PC-3 (cell line): ENCODE measurements around the gene THADA. TPM values are rescaled to one million over a fixed set of nuclear protein-coding genes. Genes with fewer than 3 reads are reported as not detected.
"Not testable (repeated sequence)": the region's sequence is repeated elsewhere in the genome, so short reads cannot be mapped to it uniquely, and the experiment has no call there.

ENCODE experiments used
- ATAC-seq: fragments of 200-7000 bp; cut with Tn5 transposase; 2 replicates; pipeline ENCODE4 v1.9.1; 2020; ENCODE audit warnings: mild to moderate bottlenecking, moderate library complexity
- BruUV-seq: library from RNA; stranded (reverse); fragments of 400-500 nt; replicated peaks from 2 replicates; lab custom pipeline; 2021; lab: Mats Ljungman, UMichigan
- CTCF ChIA-PET: fragments of 300-600 bp; sonication (Branson Sonifier 250); formaldehyde crosslinking; loops from one replicate; lab custom pipeline; 2022; ENCODE audit warnings: antibody characterized with exemption; lab: Charles Lee
- POLR2A ChIA-PET: fragments of 300-600 bp; sonication (Branson Sonifier 250); formaldehyde crosslinking; loops from one replicate; lab custom pipeline; 2022; ENCODE audit warnings: antibody characterized with exemption; ENCODE audit not compliant: unreplicated experiment; lab: Charles Lee
- DNase-seq: peaks from one replicate; pipeline ENCODE4 v3.0.0-alpha.2; 2015
- H2AFZ ChIP-seq: fragments of 300-600 bp; sonication (generic); 2 replicates; pipeline ENCODE4 v1.6.0; 2016; ENCODE audit warnings: antibody characterized with exemption, low read length
- H3F3A ChIP-seq: fragments of 300-600 bp; sonication (generic); one replicate; pipeline ENCODE4 v1.6.0; 2017; ENCODE audit warnings: antibody characterized with exemption, low read length, control low read depth, mild to moderate bottlenecking; ENCODE audit not compliant: unreplicated experiment
- H3K27ac ChIP-seq: fragments of 300-600 bp; sonication (generic); 2 replicates; pipeline ENCODE4 v1.5.1; 2016; ENCODE audit warnings: mild to moderate bottlenecking, low read length
- H3K27me3 ChIP-seq: fragments of 300-600 bp; sonication (generic); 2 replicates; pipeline ENCODE4 v1.6.1; 2016; ENCODE audit warnings: low read length, mixed read lengths
- H3K36me3 ChIP-seq: fragments of 300-600 bp; sonication (generic); 2 replicates; pipeline ENCODE4 v1.6.1; 2016; ENCODE audit warnings: low read depth, mixed run types, low read length, mixed read lengths
- H3K4me1 ChIP-seq: fragments of 300-600 bp; sonication (generic); 2 replicates; pipeline ENCODE4 v1.5.1; 2016; ENCODE audit warnings: low read length; ENCODE audit not compliant: insufficient read depth
- H3K4me2 ChIP-seq: fragments of 300-600 bp; sonication (generic); 2 replicates; pipeline ENCODE4 v1.6.0; 2016; ENCODE audit warnings: low read length
- H3K4me3 ChIP-seq: fragments of 300-600 bp; sonication (generic); 2 replicates; pipeline ENCODE4 v1.5.1; 2016; ENCODE audit warnings: mild to moderate bottlenecking, low read length, mixed read lengths
- H3K79me2 ChIP-seq: fragments of 300-600 bp; sonication (generic); 2 replicates; pipeline ENCODE4 v1.6.1; 2017; ENCODE audit warnings: low read length, mixed read lengths
- H3K9ac ChIP-seq: fragments of 300-600 bp; sonication (generic); 2 replicates; pipeline ENCODE4 v1.6.0; 2016; ENCODE audit warnings: mild to moderate bottlenecking, low read length
- H3K9me2 ChIP-seq: fragments of 300-600 bp; sonication (generic); replicated peaks from 2 replicates; pipeline ENCODE4 v1.6.1; 2016; ENCODE audit warnings: mixed run types, low read length, mixed read lengths
- H3K9me3 ChIP-seq: fragments of 300-600 bp; sonication (generic); 2 replicates; pipeline ENCODE4 v1.6.1; 2016; ENCODE audit warnings: low read length, mixed read lengths
- H4K20me1 ChIP-seq: fragments of 300-600 bp; sonication (generic); 2 replicates; pipeline ENCODE4 v1.6.1; 2016; ENCODE audit warnings: low read length, mixed read lengths
- EZH2 ChIP-seq: fragments of 300-600 bp; sonication (generic); IDR thresholded peaks from one replicate; pipeline ENCODE4 v1.6.1; 2017; ENCODE audit warnings: antibody characterized with exemption, mild to moderate bottlenecking, low read length; ENCODE audit not compliant: unreplicated experiment
- EZH2phosphoT487 ChIP-seq: fragments of 300-600 bp; sonication (generic); IDR thresholded peaks from 2 replicates; pipeline ENCODE4 v1.6.1; 2018; ENCODE audit warnings: mild to moderate bottlenecking, antibody characterized with exemption, low read length, borderline replicate concordance
- intact Hi-C: fragments of 100-400 bp; cut with micrococcal nuclease; formaldehyde crosslinking; loops from 2 replicates; pipeline ENCODE4 v1.9.0; 2023
- total RNA-seq: library from RNA; depleted of rRNA; stranded (reverse); fragments of >200 nt; gene quantifications from 2 replicates; pipeline ENCODE4 v1.2.3, GENCODE V29; 2014
- TF ChIP-seq, protein P1 (sequence below): fragments of 300-600 bp; sonication (generic); conservative IDR thresholded peaks from 2 replicates; pipeline ENCODE4 v1.5.1; 2017; ENCODE audit warnings: antibody characterized with exemption, low read depth, mild to moderate bottlenecking, low read length

The THADA gene
- total RNA-seq, 1 experiment from 2014 or later = 33.6 TPM

GRCh38 chr2:43387092-43388062, 208.5 kb downstream of the THADA start:
- POLR2A ChIA-PET = no interaction called here
- Histone ChIP-seq H2AFZ (no peak overlapping the region), H3K79me2 (no peaks in the 10 kb centered on the region), H3K4me1 (peaks cover 26% of the 10 kb centered on the region), H3K27ac (no peak overlapping the region), H3K9ac (no peak overlapping the region), H3K27me3 (no peaks in the 10 kb centered on the region), H3K36me3 (no peaks in the 10 kb centered on the region), H3F3A (no peaks in the 10 kb centered on the region), H3K9me2 (no peaks in the 10 kb centered on the region), H4K20me1 (no peaks in the 10 kb centered on the region), H3K9me3 (no peaks in the 10 kb centered on the region), H3K4me3 (no peak overlapping the region), H3K4me2 (no peak overlapping the region)
- intact Hi-C loops = no loop called here
- BruUV-seq = no TSS peak
- DNase-seq (peak; percentile 33), ATAC-seq (peak; percentile 61)
- CTCF ChIA-PET = no interaction called here
- TF ChIP-seq EZH2phosphoT487 = no peak
- TF ChIP-seq, protein P1, sequence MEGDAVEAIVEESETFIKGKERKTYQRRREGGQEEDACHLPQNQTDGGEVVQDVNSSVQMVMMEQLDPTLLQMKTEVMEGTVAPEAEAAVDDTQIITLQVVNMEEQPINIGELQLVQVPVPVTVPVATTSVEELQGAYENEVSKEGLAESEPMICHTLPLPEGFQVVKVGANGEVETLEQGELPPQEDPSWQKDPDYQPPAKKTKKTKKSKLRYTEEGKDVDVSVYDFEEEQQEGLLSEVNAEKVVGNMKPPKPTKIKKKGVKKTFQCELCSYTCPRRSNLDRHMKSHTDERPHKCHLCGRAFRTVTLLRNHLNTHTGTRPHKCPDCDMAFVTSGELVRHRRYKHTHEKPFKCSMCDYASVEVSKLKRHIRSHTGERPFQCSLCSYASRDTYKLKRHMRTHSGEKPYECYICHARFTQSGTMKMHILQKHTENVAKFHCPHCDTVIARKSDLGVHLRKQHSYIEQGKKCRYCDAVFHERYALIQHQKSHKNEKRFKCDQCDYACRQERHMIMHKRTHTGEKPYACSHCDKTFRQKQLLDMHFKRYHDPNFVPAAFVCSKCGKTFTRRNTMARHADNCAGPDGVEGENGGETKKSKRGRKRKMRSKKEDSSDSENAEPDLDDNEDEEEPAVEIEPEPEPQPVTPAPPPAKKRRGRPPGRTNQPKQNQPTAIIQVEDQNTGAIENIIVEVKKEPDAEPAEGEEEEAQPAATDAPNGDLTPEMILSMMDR = no peak
- no peak for TF ChIP-seq EZH2

DNA sequence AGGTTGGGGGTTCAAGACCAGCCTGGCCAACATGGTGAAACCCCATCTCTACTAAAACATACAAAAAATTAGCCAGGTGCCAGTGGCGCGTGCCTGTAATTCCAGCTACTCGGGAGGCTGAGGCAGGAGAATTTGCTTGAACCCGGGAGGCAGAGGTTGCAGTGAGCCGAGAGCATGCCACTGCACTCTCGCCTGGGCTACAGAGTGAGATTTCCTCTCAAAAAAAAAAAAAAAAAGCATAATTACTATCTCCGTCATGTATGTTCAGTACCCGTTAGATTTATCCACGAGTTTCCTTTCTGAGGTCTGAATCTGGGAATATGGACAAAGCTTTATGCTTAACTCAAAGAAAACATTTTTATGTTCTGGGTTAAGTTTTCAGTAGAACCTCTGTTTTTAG, 209.2 kb downstream of the THADA start:
- BruUV-seq, H3F3A ChIP-seq, H3K4me3 ChIP-seq, H2AFZ ChIP-seq, CTCF ChIA-PET, H3K27ac ChIP-seq, H3K27me3 ChIP-seq, intact Hi-C loops, H4K20me1 ChIP-seq, H3K79me2 ChIP-seq, H3K4me2 ChIP-seq, H3K36me3 ChIP-seq, H3K9me2 ChIP-seq, H3K9me3 ChIP-seq, DNase-seq, ATAC-seq, POLR2A ChIA-PET, H3K9ac ChIP-seq: not testable (repeated sequence)
- peaks cover 23% of the 10 kb centered on the region for H3K4me1 ChIP-seq

- no peak overlapping the region for H3K27ac ChIP-seq
- no peak overlapping the region for H3K4me3 ChIP-seq
- no peak for DNase-seq
- H3K4me1 ChIP-seq = peaks cover 10% of the 10 kb centered on the region; the same call in 1 of the 2 replicates
- no peaks in the 10 kb centered on the region for H3K9me3 ChIP-seq
- no peaks in the 10 kb centered on the region for H4K20me1 ChIP-seq
- POLR2A ChIA-PET = no interaction called here
- TF ChIP-seq EZH2phosphoT487 (no peak), EZH2 (no peak)
- TF ChIP-seq, protein P1 = no peak
- H3K27me3 ChIP-seq = no peaks in the 10 kb centered on the region
- H3K4me2 ChIP-seq = no peak overlapping the region
- H3K79me2 ChIP-seq = no peaks in the 10 kb centered on the region
- CTCF ChIA-PET = no interaction called here
- H3K9ac ChIP-seq = no peak overlapping the region
- H3K36me3 ChIP-seq = no peaks in the 10 kb centered on the region
- no peaks in the 10 kb centered on the region for H3K9me2 ChIP-seq
- ATAC-seq = no peak
- H3F3A ChIP-seq = no peaks in the 10 kb centered on the region
- H2AFZ ChIP-seq = no peak overlapping the region
- no TSS peak for BruUV-seq
- intact Hi-C loops = no loop called here
Observed at GRCh38 chr2:43384143-43384542, 211.7 kb downstream of the THADA start.
